ENCODE measurements around the gene SAMD13.

DNA sequence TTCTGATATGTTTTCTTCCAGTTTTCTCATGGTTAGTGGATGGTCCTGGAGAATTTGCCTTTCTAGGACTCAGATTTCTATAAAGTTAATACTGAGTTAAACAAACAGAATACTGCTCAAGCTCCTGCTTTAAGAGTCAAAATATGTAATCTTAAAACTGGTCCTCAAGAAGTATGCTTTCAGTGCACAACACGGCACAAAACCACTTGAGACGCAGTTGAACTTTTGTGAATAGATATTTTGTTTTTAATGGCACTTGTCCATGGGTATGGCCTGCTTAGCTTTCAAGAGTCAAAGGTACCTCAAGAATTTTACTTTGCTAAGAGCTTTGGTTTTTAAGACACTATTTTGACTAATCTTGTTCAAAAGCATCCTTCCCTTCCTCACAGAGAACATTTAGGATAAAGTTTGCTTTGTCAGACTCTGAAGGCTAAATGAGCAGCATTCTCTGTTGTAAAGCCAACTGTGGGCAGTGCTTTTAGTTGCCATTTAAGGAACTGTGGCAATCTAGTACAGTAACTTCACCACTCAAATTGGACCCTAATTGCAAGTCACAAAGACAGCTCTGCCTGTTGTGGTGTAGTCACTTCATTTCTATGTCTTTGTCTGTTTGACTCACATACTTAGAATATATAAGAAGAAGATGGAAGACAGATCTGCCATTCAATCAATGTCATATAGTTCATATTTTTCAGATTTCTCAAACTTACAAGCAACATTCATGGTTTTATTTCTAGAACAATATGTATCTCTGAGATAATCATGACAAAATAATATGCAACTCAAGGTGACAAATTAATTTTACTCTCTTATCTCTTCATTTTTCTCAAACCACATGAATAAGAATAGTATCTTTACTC lies 28.8 kb downstream of the SAMD13 start:
- TF ChIP-seq, protein P1, sequence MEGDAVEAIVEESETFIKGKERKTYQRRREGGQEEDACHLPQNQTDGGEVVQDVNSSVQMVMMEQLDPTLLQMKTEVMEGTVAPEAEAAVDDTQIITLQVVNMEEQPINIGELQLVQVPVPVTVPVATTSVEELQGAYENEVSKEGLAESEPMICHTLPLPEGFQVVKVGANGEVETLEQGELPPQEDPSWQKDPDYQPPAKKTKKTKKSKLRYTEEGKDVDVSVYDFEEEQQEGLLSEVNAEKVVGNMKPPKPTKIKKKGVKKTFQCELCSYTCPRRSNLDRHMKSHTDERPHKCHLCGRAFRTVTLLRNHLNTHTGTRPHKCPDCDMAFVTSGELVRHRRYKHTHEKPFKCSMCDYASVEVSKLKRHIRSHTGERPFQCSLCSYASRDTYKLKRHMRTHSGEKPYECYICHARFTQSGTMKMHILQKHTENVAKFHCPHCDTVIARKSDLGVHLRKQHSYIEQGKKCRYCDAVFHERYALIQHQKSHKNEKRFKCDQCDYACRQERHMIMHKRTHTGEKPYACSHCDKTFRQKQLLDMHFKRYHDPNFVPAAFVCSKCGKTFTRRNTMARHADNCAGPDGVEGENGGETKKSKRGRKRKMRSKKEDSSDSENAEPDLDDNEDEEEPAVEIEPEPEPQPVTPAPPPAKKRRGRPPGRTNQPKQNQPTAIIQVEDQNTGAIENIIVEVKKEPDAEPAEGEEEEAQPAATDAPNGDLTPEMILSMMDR (IDR thresholded peaks at IDR 0.05) = no peak
- TF ChIP-seq POLR2AphosphoS5 (IDR thresholded peaks at IDR 0.05; ENCODE audit: low read depth, low read length) = no peak
- TF ChIP-seq, protein P2, sequence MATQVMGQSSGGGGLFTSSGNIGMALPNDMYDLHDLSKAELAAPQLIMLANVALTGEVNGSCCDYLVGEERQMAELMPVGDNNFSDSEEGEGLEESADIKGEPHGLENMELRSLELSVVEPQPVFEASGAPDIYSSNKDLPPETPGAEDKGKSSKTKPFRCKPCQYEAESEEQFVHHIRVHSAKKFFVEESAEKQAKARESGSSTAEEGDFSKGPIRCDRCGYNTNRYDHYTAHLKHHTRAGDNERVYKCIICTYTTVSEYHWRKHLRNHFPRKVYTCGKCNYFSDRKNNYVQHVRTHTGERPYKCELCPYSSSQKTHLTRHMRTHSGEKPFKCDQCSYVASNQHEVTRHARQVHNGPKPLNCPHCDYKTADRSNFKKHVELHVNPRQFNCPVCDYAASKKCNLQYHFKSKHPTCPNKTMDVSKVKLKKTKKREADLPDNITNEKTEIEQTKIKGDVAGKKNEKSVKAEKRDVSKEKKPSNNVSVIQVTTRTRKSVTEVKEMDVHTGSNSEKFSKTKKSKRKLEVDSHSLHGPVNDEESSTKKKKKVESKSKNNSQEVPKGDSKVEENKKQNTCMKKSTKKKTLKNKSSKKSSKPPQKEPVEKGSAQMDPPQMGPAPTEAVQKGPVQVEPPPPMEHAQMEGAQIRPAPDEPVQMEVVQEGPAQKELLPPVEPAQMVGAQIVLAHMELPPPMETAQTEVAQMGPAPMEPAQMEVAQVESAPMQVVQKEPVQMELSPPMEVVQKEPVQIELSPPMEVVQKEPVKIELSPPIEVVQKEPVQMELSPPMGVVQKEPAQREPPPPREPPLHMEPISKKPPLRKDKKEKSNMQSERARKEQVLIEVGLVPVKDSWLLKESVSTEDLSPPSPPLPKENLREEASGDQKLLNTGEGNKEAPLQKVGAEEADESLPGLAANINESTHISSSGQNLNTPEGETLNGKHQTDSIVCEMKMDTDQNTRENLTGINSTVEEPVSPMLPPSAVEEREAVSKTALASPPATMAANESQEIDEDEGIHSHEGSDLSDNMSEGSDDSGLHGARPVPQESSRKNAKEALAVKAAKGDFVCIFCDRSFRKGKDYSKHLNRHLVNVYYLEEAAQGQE (IDR thresholded peaks at IDR 0.05; ENCODE audit: insufficient read depth in 1 of 2, low read depth in 2 of 2, low read length in 1 of 2) = no peak
- no peak for TF ChIP-seq TCF7L2 (IDR thresholded peaks at IDR 0.05; ENCODE audit: low read depth, low read length)
- no peak for TF ChIP-seq SIN3A (IDR thresholded peaks at IDR 0.05; ENCODE audit: borderline replicate concordance, insufficient read depth, low read depth, low read length)

Data from Panc1 (cell line).